ENCODE results near the gene CREB5.

Gene CREB5

GRCh38 chr7:28874001-28874400 is 461.7 kb downstream of the CREB5 start:
- no peak for DNase-seq (ENCODE audit: extremely low read depth, low read depth)
- TF ChIP-seq CTCF (IDR thresholded peaks at IDR 0.05; ENCODE audit: low read depth, low read length) = no peak

Measured in AG09319 (cell line).